GM12875 (cell line): ENCODE data around the gene TARM1.
"Not testable (repeated sequence)": the region's sequence is repeated elsewhere in the genome, so short reads cannot be mapped to it uniquely, and the experiment has no call there.

ENCODE experiments used
- H3K4me3 ChIP-seq: one replicate; pipeline ENCODE4 v1.5.1; 2011; ENCODE audit warnings: low read depth, low read length, control low read depth
- TF ChIP-seq, protein P1 (sequence below): IDR thresholded peaks from 2 replicates; pipeline ENCODE4 v1.5.1; 2011; ENCODE audit warnings: low read depth, mild to moderate bottlenecking, control low read depth, inconsistent platforms, low read length, moderate library complexity, borderline replicate concordance; ENCODE audit not compliant: insufficient read depth

The TARM1 gene

DNA sequence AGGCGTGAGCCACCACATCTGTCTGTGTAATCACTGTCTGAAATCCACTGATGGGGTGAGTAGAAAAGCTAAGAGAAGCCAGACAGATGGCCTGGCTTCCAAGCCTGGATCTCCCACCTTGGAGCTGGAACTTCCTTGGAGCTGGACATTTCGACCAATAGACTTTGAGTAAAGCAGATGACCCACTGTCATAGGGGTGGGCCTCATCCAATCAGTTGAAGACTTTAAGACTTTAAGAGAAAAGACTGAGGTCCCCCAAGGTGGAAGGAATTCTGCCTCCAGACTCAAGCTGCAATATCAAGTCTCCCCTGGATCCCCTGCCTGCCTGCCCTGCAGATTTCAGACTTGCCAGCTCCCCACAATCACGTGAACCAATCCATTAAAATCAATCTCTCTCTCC is 38.2 kb downstream of the TARM1 start:
- TF ChIP-seq, protein P1, sequence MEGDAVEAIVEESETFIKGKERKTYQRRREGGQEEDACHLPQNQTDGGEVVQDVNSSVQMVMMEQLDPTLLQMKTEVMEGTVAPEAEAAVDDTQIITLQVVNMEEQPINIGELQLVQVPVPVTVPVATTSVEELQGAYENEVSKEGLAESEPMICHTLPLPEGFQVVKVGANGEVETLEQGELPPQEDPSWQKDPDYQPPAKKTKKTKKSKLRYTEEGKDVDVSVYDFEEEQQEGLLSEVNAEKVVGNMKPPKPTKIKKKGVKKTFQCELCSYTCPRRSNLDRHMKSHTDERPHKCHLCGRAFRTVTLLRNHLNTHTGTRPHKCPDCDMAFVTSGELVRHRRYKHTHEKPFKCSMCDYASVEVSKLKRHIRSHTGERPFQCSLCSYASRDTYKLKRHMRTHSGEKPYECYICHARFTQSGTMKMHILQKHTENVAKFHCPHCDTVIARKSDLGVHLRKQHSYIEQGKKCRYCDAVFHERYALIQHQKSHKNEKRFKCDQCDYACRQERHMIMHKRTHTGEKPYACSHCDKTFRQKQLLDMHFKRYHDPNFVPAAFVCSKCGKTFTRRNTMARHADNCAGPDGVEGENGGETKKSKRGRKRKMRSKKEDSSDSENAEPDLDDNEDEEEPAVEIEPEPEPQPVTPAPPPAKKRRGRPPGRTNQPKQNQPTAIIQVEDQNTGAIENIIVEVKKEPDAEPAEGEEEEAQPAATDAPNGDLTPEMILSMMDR: no peak

DNA sequence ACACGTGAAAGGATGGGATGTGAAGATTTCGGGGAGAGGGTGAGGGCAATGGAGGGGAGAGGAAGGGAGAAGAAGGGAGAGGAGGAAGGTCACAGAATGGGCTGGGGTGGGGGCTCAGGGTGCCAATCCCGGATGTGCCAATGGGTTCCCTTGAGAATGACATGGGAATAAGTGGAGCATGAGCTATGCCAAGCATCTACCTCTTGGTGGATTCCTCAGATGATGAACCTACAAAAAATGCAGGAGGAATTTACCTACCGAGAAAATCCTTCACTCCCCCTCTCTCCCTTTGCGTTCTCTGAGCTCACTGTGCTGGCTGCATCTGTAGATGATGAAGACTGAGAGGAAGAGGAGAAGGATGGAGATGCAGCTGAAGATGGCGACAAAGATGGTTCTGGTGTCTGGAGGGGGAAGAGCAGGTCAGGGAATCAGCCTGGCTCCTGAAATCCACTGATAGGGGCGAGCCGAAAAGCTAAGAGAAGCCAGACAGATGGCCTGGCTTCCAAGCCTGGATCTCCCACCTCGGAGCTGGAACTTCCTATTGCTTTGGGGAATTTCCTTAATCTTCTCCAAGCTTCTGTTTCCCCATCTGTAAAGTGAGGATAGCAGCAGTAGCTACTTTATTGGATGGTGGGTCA is 39.1 kb downstream of the TARM1 start:
- H3K4me3 ChIP-seq: no peak overlapping the region
- TF ChIP-seq, protein P1: no peak

More for the DNA sequence above, 38.2 kb downstream of the TARM1 start:
- H3K4me3 ChIP-seq: no peak overlapping the region

DNA sequence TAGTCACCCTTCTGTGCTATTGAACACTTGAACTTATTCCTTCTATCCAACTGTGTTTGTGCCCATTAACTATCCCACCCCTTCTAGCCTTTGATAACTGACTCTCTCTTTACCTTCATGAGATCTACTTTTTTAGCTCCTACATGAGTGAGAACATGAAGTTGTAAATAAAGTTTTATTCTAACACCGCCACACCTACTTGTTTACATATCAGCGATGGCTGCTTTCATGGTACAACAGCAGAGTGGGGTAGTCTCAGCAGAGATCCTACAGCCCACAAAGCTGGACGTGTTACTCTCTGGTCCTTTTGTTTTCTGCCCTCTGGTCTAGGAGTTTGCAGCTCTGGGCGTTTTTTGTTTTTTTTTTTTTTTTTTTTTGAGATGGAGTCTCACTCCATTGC is 41.2 kb downstream of the TARM1 start:
- TF ChIP-seq, protein P1: no peak
- no peak overlapping the region for H3K4me3 ChIP-seq

DNA sequence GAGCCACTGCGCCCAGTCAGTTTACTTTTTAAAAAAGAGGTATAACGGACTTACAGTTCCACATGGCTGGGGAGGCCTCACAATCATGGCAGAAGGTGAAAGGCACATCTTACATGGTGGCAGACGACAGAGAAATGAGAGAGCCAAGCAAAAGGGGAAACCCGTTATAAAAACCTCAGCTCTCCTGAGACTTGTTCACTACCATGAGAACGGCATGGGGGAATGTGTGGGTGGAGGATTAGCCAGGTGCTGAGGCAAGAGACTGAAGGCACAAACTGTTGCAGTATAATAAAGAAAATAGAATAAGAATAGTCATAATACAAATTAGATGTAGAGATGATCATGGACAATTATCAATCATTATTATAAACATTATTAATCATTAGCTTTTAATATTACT is 44.6 kb downstream of the TARM1 start:
- not testable (repeated sequence) for H3K4me3 ChIP-seq

DNA sequence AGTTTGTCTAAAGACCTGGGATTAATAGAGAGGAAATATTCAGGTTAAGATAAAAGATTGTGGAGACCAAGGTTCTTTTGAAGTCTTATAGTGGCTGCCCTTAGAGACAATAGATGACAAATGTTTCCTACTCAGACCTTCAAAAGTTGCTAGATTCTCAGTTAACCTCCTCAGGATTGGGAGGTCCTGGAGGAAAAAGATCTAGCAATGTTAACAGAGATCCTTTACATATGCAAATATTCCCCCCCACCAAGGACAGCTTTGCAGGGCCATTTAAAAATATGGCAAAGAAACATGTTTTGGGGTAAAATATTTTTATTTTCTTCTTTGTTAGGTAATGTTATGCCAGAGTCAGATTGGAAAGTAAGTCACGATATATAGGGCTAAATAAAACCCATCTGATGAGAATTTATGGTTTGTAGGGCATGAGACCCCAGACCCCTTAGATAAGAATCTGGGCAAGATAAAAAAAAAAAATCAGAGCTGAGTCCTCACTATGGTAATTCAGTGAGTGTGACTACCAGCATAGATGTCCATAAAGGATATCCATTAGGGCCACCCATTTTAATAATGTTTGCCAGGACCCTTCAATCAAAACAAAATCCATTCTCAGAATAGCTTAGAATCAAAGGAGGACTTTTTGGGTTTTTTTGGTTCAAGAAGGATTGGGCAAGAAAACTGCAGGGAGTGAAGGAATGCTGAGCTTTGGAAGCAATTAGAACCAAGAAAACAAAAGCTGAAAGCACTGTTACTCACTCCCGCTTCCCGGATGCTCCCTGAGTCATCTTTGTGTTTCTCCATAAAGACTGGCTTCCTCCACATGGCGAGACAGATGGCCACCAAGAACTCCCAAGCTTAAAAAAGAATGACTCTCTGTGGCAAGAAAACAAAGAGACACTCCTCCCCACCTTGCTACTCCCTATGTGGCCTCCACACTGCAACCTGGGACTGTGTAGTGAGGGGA is 45.7 kb downstream of the TARM1 start:
- no peak overlapping the region for H3K4me3 ChIP-seq
- TF ChIP-seq, protein P1: no peak

DNA sequence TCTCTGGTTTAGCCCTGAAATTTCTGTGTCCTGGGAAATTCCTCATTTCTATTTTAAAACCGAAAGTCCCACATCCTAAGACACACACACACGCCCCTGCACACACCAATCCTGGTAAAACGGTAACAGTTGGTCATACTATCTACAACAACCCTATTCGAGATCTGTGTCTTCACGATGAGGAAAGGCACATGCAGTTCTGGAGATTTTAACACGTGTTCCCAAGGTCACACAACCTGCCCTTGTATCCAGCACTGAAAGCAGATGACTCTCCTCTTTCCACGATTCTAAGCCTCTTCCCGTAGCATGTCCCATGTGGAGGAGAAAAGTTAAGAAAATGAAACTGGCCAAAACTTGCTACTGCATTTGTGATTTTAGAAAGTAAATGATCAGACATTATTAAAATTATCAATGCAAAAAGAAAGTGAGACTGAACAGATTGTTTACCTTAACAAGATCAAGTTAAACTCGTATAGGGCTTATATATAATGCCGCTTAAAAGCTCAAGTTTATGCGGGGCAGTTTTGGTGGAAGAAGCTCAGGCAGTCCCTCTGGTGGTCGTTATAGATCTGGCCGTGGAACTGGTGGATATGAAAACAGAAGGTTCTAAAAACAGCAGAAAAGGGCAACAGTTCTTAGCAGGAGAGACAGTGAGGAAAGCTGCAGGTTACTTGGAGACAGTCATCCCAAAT is 50.1 kb downstream of the TARM1 start:
- TF ChIP-seq, protein P1: no peak
- no peak overlapping the region for H3K4me3 ChIP-seq

DNA sequence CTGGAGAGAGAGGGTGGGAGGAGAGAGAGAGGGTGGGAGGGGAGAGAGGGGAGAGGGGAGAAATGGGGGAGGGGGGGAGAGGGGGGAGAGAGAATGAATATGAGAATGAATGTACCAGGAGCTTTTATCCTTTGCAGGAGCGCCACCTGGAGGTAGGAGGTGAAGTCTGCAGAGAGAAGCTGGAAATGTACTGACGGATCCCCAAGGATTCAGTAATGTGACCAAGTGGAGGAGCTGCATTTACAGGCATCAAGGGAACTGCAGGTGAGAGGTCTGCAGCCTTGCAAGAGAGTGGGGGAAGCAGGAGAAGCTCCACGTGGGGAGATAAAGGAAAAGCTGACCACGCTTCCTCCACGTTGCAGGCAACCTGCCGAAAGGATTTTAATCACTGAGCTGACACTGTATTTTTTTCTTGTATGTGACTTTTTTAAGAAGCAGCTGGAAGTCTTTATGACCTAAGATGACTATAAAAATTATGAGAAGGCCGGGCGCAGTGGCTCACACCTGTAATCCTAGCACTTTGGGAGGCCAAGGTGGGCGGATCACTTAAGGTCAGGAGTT is 51.2 kb downstream of the TARM1 start:
- H3K4me3 ChIP-seq: no peak overlapping the region

More for the DNA sequence above, 51.2 kb downstream of the TARM1 start:
- TF ChIP-seq, protein P1: peak; percentile 40; the same call in 1 of the 2 replicates
